Esophagus muscularis mucosa (tissue), 4 donors: ENCODE results near the gene SLC24A3. TPM values are rescaled to one million over a fixed set of nuclear protein-coding genes. Genes with fewer than 3 reads are reported as not detected.
"Not testable (repeated sequence)": the region's sequence is repeated elsewhere in the genome, so short reads cannot be mapped to it uniquely, and the experiment has no call there.

ENCODE experiments used
- DNase-seq: peaks from one replicate; pipeline ENCODE4 v3.0.0-alpha.2; 2017; ENCODE audit errors: extremely low spot score
- H3K27ac ChIP-seq, 4 donors: fragments of 200-600 bp; sonication (generic); replicated peaks in 1 of 4; 1 replicate in 3 of 4; 2 replicates in 1 of 4; pipeline ENCODE4 v1.5.1; 2016 to 2019; ENCODE audit warnings: mild to moderate bottlenecking in 1 of 4
- H3K27me3 ChIP-seq, 4 donors: fragments of 200-600 bp; sonication (generic); one replicate each; pipeline versions ENCODE4 v1.5.1 to v1.6.0; 2016 to 2019
- H3K36me3 ChIP-seq, 4 donors: fragments of 200-600 bp; sonication (generic); one replicate each; pipeline ENCODE4 v1.5.1; 2016 to 2019
- H3K4me1 ChIP-seq, 4 donors: fragments of 200-600 bp; sonication (generic); one replicate each; pipeline ENCODE4 v1.5.1; 2016 to 2019
- H3K4me3 ChIP-seq, 4 donors: fragments of 200-600 bp; sonication (generic); 1 replicate in 2 of 4; 2 replicates in 2 of 4; pipeline ENCODE4 v1.5.1; 2016 to 2019; ENCODE audit warnings: mild to moderate bottlenecking in 4 of 4, moderate library complexity in 1 of 4
- H3K9me3 ChIP-seq, 4 donors: fragments of 200-600 bp; sonication (generic); 1 replicate in 3 of 4; 2 replicates in 1 of 4; pipeline ENCODE4 v1.5.1; 2016 to 2019
- CTCF ChIP-seq, 3 experiments: fragments of 200-600 bp in 2 of 3; fragments of 450-650 bp in 1 of 3; sonication (generic) in 2 of 3; IDR thresholded peaks; one replicate each; pipeline ENCODE4 v1.5.1; 2017 to 2019; ENCODE audit warnings: antibody characterized with exemption in 3 of 3, mild to moderate bottlenecking in 2 of 3, moderate library complexity in 1 of 3
- EP300 ChIP-seq: sonication (generic); formaldehyde crosslinking; IDR thresholded peaks from one replicate; pipeline ENCODE4 v1.6.1; 2017; ENCODE audit warnings: antibody characterized with exemption
- POLR2A ChIP-seq: fragments of 450-650 bp; IDR thresholded peaks from one replicate; pipeline ENCODE4 v1.6.1; 2017; ENCODE audit warnings: antibody characterized with exemption, moderate library complexity, mild to moderate bottlenecking, low read depth
- POLR2AphosphoS5 ChIP-seq, 2 donors: sonication (generic); formaldehyde crosslinking; IDR thresholded peaks; one replicate each; pipeline ENCODE4 v1.6.1; 2017; ENCODE audit warnings: antibody characterized with exemption in 2 of 2
- WGBS: methylation state at CpG from one replicate; pipeline ENCODE4 v1.1.5; 2018; 5-methylcytosine and 5-hydroxymethylcytosine counted together
- intact Hi-C: fragments of 100-400 bp; cut with DNase I; formaldehyde crosslinking; loops from one replicate; pipeline ENCODE4 v1.15.1; 2023
- total RNA-seq, 4 donors: library from RNA; depleted of rRNA; stranded (reverse); fragments of >200 nt; gene quantifications; one replicate each; pipeline versions ENCODE4 v1.1.0 to v1.2.1, GENCODE V29; 2016

Gene SLC24A3
- total RNA-seq, 4 donors from 2014 or later = 4.6 to 11.5 (median 6.6) TPM

GRCh38 chr20:19626896-19627295 is 414.5 kb downstream of the SLC24A3 start:
- intact Hi-C loops = no loop called here
- no peak overlapping the region for H3K4me3 ChIP-seq
- 90% methylated on average over 5 of the region's 5 CpGs for WGBS

GRCh38 chr20:19628570-19629134 is 416.2 kb downstream of the SLC24A3 start:
- H3K4me1 ChIP-seq = no peaks in the 10 kb centered on the region
- 46% methylated on average over 2 of the region's 2 CpGs for WGBS
- TF ChIP-seq POLR2A (no peak), CTCF (IDR thresholded peaks at IDR 0.05) (peak; percentile 26 to 57 (median 28))
- no peaks in the 10 kb centered on the region for H3K9me3 ChIP-seq
- no peak for DNase-seq
- no peaks in the 10 kb centered on the region for H3K27me3 ChIP-seq
- H3K27ac ChIP-seq = no peak overlapping the region
- no peaks in the 10 kb centered on the region for H3K36me3 ChIP-seq
- no peak overlapping the region for H3K4me3 ChIP-seq
- intact Hi-C loops = no loop called here

More at GRCh38 chr20:19626896-19627295, 414.5 kb downstream of the SLC24A3 start:
- Histone ChIP-seq H3K36me3 (no peaks in the 10 kb centered on the region), H3K27ac (no peak overlapping the region), H3K9me3 (no peaks in the 10 kb centered on the region), H3K4me1 (no peaks in the 10 kb centered on the region), H3K27me3 (no peaks in the 10 kb centered on the region)
- TF ChIP-seq POLR2AphosphoS5 (IDR thresholded peaks at IDR 0.05) (no peak), CTCF (IDR thresholded peaks at IDR 0.05) (no peak), EP300 (no peak), POLR2A (no peak)
- no peak for DNase-seq

- Histone ChIP-seq H3K4me3 (no peak overlapping the region), H3K4me1 (peaks cover 0 to 5% (median 0%) of the 10 kb centered on the region in 4 donors), H3K36me3 (no peaks in the 10 kb centered on the region), H3K27me3 (no peaks in the 10 kb centered on the region), H3K27ac (no peak overlapping the region), H3K9me3 (no peaks in the 10 kb centered on the region)
- intact Hi-C loops = no loop called here
- WGBS = 79% methylated on average over 5 of the region's 5 CpGs
- TF ChIP-seq EP300 = no peak
- TF ChIP-seq POLR2A = no peak
- no peak for TF ChIP-seq CTCF (IDR thresholded peaks at IDR 0.05)
- no peak for TF ChIP-seq POLR2AphosphoS5 (IDR thresholded peaks at IDR 0.05)
- DNase-seq = peak; percentile 14
These were observed 419.0 kb downstream of the SLC24A3 start for GRCh38 chr20:19631410-19631809.

GRCh38 chr20:19633985-19634384 is 421.5 kb downstream of the SLC24A3 start:
- Histone ChIP-seq H3K27ac (no peak overlapping the region), H3K4me3 (no peak overlapping the region), H3K36me3 (no peaks in the 10 kb centered on the region), H3K9me3 (no peaks in the 10 kb centered on the region), H3K4me1 (peaks cover 0 to 5% (median 0%) of the 10 kb centered on the region in 4 donors), H3K27me3 (no peaks in the 10 kb centered on the region)
- TF ChIP-seq CTCF (IDR thresholded peaks at IDR 0.05) = no peak
- TF ChIP-seq EP300 = no peak
- DNase-seq = peak; percentile 26
- intact Hi-C loops = no loop called here
- WGBS = 79% methylated on average over 3 of the region's 3 CpGs

- H3K4me1 ChIP-seq, intact Hi-C loops, H3K36me3 ChIP-seq, DNase-seq, H3K4me3 ChIP-seq, H3K9me3 ChIP-seq, H3K27me3 ChIP-seq, H3K27ac ChIP-seq: not testable (repeated sequence)
- WGBS = 100% methylated on average over 23 of the region's 32 CpGs
These were observed 427.1 kb downstream of the SLC24A3 start for GRCh38 chr20:19639471-19640045.
